D721Med (cell line): ENCODE measurements around the gene LCK.

ENCODE experiments used
- DNase-seq: peaks from one replicate; pipeline ENCODE4 v3.0.0; 2011; ENCODE audit warnings: low spot score; ENCODE audit not compliant: insufficient read length
- FAIRE-seq: peaks from 2 replicates; lab custom pipeline; 2011; peaks lifted over from hg19 to GRCh38; lab: Jason Lieb, UNC
- CTCF ChIP-seq: IDR thresholded peaks from 2 replicates; pipeline ENCODE4 v1.5.1; 2012; ENCODE audit warnings: mild to moderate bottlenecking, control low read depth; ENCODE audit not compliant: insufficient read depth; ENCODE audit errors: missing control alignments

The LCK gene

GRCh38 chr1:32240140-32240951, 10.7 kb upstream of the LCK start:
- TF ChIP-seq CTCF = peak; percentile 28
- FAIRE-seq = no peak

DNA sequence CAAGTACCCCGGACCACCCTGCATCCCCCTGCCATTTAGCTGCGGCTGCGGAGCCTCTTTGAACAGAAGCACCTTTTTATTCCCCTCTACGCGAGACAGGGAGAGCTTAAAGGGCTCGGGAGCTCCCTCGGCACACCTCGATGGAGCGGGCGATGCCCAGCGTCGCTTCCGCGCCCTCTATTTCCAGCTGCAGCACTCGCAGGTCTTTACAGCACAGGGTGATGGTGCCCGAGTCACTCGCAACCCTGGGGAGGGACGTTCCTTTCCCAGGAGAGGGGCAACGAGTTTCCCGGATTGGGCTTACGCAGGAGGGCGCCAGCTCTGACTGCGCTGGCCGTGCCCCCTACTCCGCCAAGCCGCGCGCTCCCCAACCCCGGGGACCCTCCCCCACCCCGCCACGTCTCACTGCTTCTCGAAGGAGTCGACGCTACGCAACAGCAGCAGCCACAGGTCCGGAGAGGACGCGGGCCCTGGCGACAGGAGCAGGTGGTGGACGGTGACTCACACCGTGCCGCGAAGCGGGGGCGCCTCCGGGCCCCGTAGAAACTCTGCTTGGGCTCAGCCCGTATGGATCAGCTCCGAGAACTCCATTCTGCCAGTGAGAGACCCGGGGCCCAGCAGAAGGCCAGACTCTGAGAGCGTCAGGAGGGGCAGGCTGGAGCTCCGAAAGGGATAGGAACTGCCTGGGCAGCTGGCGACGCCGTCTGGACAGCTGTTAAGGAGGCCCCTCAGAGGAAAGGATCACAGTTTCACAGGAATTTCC, 9.9 kb upstream of the LCK start:
- DNase-seq (no peak), FAIRE-seq (no peak)
- TF ChIP-seq CTCF = no peak

More at GRCh38 chr1:32240140-32240951, 10.7 kb upstream of the LCK start:
- DNase-seq = no peak

DNA sequence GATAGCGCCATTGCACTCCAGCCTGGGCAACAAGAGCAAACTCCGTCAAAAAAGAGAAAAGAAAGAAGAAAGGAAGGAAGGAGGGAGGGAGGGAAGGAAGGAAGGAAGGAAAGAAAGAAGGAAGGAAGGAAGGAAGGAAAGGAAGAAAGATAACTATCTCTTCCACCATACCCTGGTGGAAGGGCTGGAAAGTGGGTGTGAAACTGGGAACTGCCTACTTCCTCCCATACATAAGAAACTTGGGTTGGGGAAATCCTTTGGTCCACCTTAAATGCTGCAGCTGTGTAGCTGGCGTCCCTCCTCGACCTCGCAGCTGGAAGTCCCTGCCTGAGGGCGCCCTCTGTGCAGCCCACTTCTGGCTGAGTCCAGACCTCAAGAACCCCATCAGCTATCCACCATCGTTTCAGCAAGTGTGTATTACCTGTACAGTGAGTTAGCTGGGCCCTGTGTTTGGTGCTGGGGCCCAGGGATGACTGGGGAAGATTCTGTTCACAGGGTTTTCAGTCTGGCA, 8.7 kb upstream of the LCK start:
- TF ChIP-seq CTCF = no peak
- FAIRE-seq = no peak
- no peak for DNase-seq

- no peak for TF ChIP-seq CTCF
- FAIRE-seq (no peak), DNase-seq (no peak)
Observed at GRCh38 chr1:32246888-32247273, 4.2 kb upstream of the LCK start, which contains the start of gene FAM167B. TSS of gene FAM167B (plus strand) at chr1:32247222. CDS start at chr1:32247422, 200 bp downstream.

DNA sequence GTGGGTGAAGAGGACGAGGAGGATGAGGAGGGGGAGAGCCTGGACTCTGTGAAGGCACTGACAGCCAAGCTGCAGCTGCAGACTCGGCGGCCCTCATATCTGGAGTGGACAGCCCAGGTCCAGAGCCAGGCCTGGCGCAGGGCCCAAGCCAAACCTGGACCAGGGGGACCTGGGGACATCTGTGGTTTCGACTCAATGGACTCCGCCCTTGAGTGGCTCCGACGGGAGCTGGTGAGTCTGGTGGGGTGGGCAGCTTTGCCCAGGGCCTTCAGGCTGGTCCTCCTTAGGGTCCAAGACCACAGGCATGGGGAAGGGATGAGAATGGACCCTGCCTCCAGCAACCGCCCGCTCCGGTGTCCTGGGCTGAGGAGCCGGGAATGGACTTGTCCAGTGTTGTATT, 3.6 kb upstream of the LCK start:
- no peak for TF ChIP-seq CTCF
- FAIRE-seq = no peak
- no peak for DNase-seq

GRCh38 chr1:32247983-32248889, 2.8 kb upstream of the LCK start:
- DNase-seq = peak; percentile 71
- peak; percentile 64 for TF ChIP-seq CTCF
- FAIRE-seq = no peak
